ENCODE data around the gene SLCO2B1.

SLCO2B1 gene

GRCh38 chr11:75239531-75240290, 88.8 kb downstream of the SLCO2B1 start:
- Histone ChIP-seq H3K27ac (ENCODE audit: low read length) (no peak overlapping the region), H3K9me3 (ENCODE audit: insufficient read depth, low read length, severe bottlenecking) (no peaks in the 10 kb centered on the region), H3K9ac (ENCODE audit: low read depth, low read length) (no peak overlapping the region), H4K20me1 (ENCODE audit: insufficient read depth, low read length) (no peaks in the 10 kb centered on the region), H3K36me3 (ENCODE audit: insufficient read depth, low read length) (no peaks in the 10 kb centered on the region), H2AFZ (ENCODE audit: low read depth, low read length) (no peak overlapping the region), H3K4me3 (ENCODE audit: low read depth in 1 of 2, low read length in 2 of 2) (no peak overlapping the region), H3K4me2 (ENCODE audit: insufficient read depth, low read length) (no peak overlapping the region), H3K79me2 (ENCODE audit: insufficient read depth, low read length) (no peaks in the 10 kb centered on the region), H3K4me1 (ENCODE audit: insufficient read depth, low read length) (no peaks in the 10 kb centered on the region), H3K27me3 (ENCODE audit: insufficient read depth, low read length, poor library complexity) (no peaks in the 10 kb centered on the region)
- DNase-seq (no peak), ATAC-seq (ENCODE audit: insufficient read depth, low read depth) (no peak)
- TF ChIP-seq CTCF (IDR thresholded peaks at IDR 0.05; ENCODE audit: borderline replicate concordance, extremely low read depth, low read length, poor library complexity, severe bottlenecking) = no peak

- no peak for ATAC-seq (ENCODE audit: insufficient read depth, low read depth)
- no peaks in the 10 kb centered on the region for H3K36me3 ChIP-seq (ENCODE audit: insufficient read depth, low read length)
- no peak within 1 kb of the TSS for H3K9ac ChIP-seq (ENCODE audit: low read depth, low read length)
- no peaks in the 10 kb centered on the region for H3K4me1 ChIP-seq (ENCODE audit: insufficient read depth, low read length)
- no peak within 1 kb of the TSS for H3K4me3 ChIP-seq (ENCODE audit: low read depth in 1 of 2, low read length in 2 of 2)
- no peak for DNase-seq
- H3K27ac ChIP-seq (ENCODE audit: low read length) = no peak within 1 kb of the TSS
- H3K79me2 ChIP-seq (ENCODE audit: insufficient read depth, low read length) = no peaks in the 10 kb centered on the region
- no peaks in the 10 kb centered on the region for H3K9me3 ChIP-seq (ENCODE audit: insufficient read depth, low read length, severe bottlenecking)
- no peaks in the 10 kb centered on the region for H3K27me3 ChIP-seq (ENCODE audit: insufficient read depth, low read length, poor library complexity)
- TF ChIP-seq CTCF (IDR thresholded peaks at IDR 0.05; ENCODE audit: borderline replicate concordance, extremely low read depth, low read length, poor library complexity, severe bottlenecking) = no peak
- H4K20me1 ChIP-seq (ENCODE audit: insufficient read depth, low read length) = no peaks in the 10 kb centered on the region
- H2AFZ ChIP-seq (ENCODE audit: low read depth, low read length) = no peak within 1 kb of the TSS
- H3K4me2 ChIP-seq (ENCODE audit: insufficient read depth, low read length) = no peak within 1 kb of the TSS
Measured at GRCh38 chr11:75240311-75241035, 89.6 kb downstream of the SLCO2B1 start, which contains the start of gene TPBGL. Gene TPBGL (plus strand): TSS chr11:75240774. CDS start chr11:75241050, 276 bp downstream.

GRCh38 chr11:75241036-75241905, 90.4 kb downstream of the SLCO2B1 start:
- Histone ChIP-seq H3K9ac (ENCODE audit: low read depth, low read length) (no peak overlapping the region), H3K27me3 (ENCODE audit: insufficient read depth, low read length, poor library complexity) (no peaks in the 10 kb centered on the region), H3K4me2 (ENCODE audit: insufficient read depth, low read length) (no peak overlapping the region), H3K4me3 (ENCODE audit: low read depth in 1 of 2, low read length in 2 of 2) (no peak overlapping the region), H3K4me1 (ENCODE audit: insufficient read depth, low read length) (no peaks in the 10 kb centered on the region), H2AFZ (ENCODE audit: low read depth, low read length) (no peak overlapping the region), H3K9me3 (ENCODE audit: insufficient read depth, low read length, severe bottlenecking) (no peaks in the 10 kb centered on the region), H4K20me1 (ENCODE audit: insufficient read depth, low read length) (no peaks in the 10 kb centered on the region), H3K27ac (ENCODE audit: low read length) (no peak overlapping the region), H3K79me2 (ENCODE audit: insufficient read depth, low read length) (no peaks in the 10 kb centered on the region), H3K36me3 (ENCODE audit: insufficient read depth, low read length) (no peaks in the 10 kb centered on the region)
- TF ChIP-seq EZH2 (IDR thresholded peaks at IDR 0.05; ENCODE audit: borderline replicate concordance, low read depth, low read length, severe bottlenecking) (no peak), CTCF (IDR thresholded peaks at IDR 0.05; ENCODE audit: borderline replicate concordance, extremely low read depth, low read length, poor library complexity, severe bottlenecking) (no peak)
- DNase-seq (no peak), ATAC-seq (ENCODE audit: insufficient read depth, low read depth) (no peak)
